Vagina (tissue), 2 donors: ENCODE data around the gene TGFBR2. TPM values are rescaled to one million over a fixed set of nuclear protein-coding genes. Genes with fewer than 3 reads are reported as not detected.

ENCODE experiments used
- DNase-seq, 2 donors: peaks; one replicate each; pipeline ENCODE4 v3.0.0-alpha.2; 2017; ENCODE audit errors: extremely low spot score in 2 of 2
- H3K27ac ChIP-seq: fragments of 200-600 bp; sonication (generic); one replicate; pipeline ENCODE4 v1.5.1; 2019
- H3K27me3 ChIP-seq: fragments of 200-600 bp; sonication (generic); one replicate; pipeline ENCODE4 v1.5.1; 2019
- H3K36me3 ChIP-seq, 2 donors: fragments of 200-600 bp; sonication (generic); one replicate each; pipeline ENCODE4 v1.5.1; 2017 to 2019
- H3K4me1 ChIP-seq: fragments of 200-600 bp; sonication (generic); one replicate; pipeline ENCODE4 v1.5.1; 2019
- H3K4me3 ChIP-seq, 2 donors: fragments of 200-600 bp; sonication (generic); 1 replicate in 1 of 2; 2 replicates in 1 of 2; pipeline ENCODE4 v1.5.1; 2016 to 2019
- H3K9me3 ChIP-seq: fragments of 200-600 bp; sonication (generic); one replicate; pipeline ENCODE4 v1.5.1; 2019
- CTCF ChIP-seq, 3 experiments: fragments of 450-650 bp in 2 of 3; fragments of 200-600 bp in 1 of 3; sonication (generic) in 1 of 3; IDR thresholded peaks; one replicate each; pipeline ENCODE4 v1.5.1; 2017 to 2019; ENCODE audit warnings: antibody characterized with exemption in 3 of 3, mild to moderate bottlenecking in 2 of 3, moderate library complexity in 2 of 3
- POLR2A ChIP-seq, 2 donors: fragments of 450-650 bp; IDR thresholded peaks; one replicate each; pipeline ENCODE4 v1.6.1; 2017; ENCODE audit warnings: antibody characterized with exemption in 2 of 2, mild to moderate bottlenecking in 2 of 2, moderate library complexity in 2 of 2
- POLR2AphosphoS5 ChIP-seq, 2 donors: sonication (generic); formaldehyde crosslinking; IDR thresholded peaks; one replicate each; pipeline ENCODE4 v1.9.0; 2017; ENCODE audit warnings: antibody characterized with exemption in 2 of 2, mild to moderate bottlenecking in 2 of 2, low read depth in 1 of 2; ENCODE audit not compliant: insufficient read depth in 1 of 2
- intact Hi-C: fragments of 100-400 bp; cut with DNase I; formaldehyde crosslinking; loops from one replicate; pipeline ENCODE4 v1.15.1; 2023
- total RNA-seq: library from RNA; depleted of rRNA; stranded (reverse); fragments of >200 nt; gene quantifications from one replicate; pipeline ENCODE4 v1.2.3, GENCODE V29; 2016

The TGFBR2 gene
- total RNA-seq, 1 donor from 2014 or later = 176 TPM

DNA sequence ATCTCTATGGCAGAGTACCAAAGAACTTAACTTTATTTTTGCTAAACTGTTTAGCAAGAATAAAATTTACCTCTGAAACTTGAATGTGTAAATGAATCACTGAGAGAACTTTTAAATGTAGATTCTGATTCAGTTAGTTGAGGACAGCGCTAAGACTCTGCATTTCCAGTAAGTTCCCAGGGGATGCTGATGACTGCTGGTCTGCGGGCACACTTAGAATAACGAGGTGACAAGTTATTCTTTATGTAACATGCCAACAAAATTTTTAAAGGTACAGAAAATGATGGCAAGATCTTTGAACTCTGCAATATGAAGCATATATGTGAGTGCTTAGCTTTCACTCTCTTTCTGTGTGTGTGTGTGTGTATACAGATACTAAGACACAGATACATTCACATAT, 56.4 kb downstream of the TGFBR2 start:
- no peak for DNase-seq
- no peak overlapping the region for H3K4me3 ChIP-seq
- H3K4me1 ChIP-seq = peaks cover 92% of the 10 kb centered on the region
- no peaks in the 10 kb centered on the region for H3K9me3 ChIP-seq
- TF ChIP-seq POLR2A (IDR thresholded peaks at IDR 0.05) = no peak
- no peak for TF ChIP-seq CTCF (IDR thresholded peaks at IDR 0.05)
- no peak for TF ChIP-seq POLR2AphosphoS5 (IDR thresholded peaks at IDR 0.05; ENCODE audit: insufficient read depth in 1 of 2, low read depth in 1 of 2)
- H3K27me3 ChIP-seq = no peaks in the 10 kb centered on the region
- no peaks in the 10 kb centered on the region for H3K36me3 ChIP-seq
- intact Hi-C loops = no loop called here
- no peak overlapping the region for H3K27ac ChIP-seq

DNA sequence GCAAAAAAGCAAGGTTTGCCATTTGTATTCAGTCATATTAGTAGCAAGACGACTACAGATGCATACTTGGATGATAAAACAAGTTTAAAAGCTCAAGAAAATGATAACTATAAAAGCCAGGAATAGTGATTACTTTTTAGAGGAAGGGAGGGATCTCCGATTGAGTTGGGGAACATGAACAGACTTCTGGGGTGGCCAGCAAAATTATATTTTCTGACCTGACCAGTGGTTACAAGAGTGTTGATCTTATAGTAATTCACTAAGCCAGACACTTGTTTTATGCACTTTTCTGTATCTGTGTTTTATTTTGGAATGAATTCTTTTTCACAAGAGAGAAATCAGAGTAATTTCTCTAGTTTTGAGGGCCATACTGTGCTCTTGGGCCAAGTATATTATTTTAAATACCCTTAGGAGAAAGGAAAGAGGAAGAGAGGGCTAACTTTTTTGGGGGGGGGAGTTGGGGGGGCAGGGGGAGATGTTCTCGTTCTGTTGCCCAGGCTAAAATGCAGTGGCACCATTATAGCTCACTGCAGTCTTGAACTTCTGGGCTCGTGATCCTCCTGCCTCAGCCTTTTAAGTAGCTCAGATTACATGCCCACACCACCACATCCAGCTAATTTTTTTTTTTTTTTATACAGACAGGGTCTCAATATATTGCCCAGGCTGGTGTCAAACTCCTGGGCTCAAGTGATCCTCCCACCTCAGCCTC, 57.3 kb downstream of the TGFBR2 start:
- Histone ChIP-seq H3K27ac (peak overlapping the region; percentile 6), H3K36me3 (no peaks in the 10 kb centered on the region), H3K4me1 (peaks cover 89% of the 10 kb centered on the region), H3K27me3 (no peaks in the 10 kb centered on the region), H3K9me3 (no peaks in the 10 kb centered on the region), H3K4me3 (no peak overlapping the region)
- intact Hi-C loops = no loop called here
- DNase-seq = no peak
- TF ChIP-seq POLR2AphosphoS5 (IDR thresholded peaks at IDR 0.05; ENCODE audit: insufficient read depth in 1 of 2, low read depth in 1 of 2) (no peak), CTCF (IDR thresholded peaks at IDR 0.05) (no peak), POLR2A (IDR thresholded peaks at IDR 0.05) (no peak)

DNA sequence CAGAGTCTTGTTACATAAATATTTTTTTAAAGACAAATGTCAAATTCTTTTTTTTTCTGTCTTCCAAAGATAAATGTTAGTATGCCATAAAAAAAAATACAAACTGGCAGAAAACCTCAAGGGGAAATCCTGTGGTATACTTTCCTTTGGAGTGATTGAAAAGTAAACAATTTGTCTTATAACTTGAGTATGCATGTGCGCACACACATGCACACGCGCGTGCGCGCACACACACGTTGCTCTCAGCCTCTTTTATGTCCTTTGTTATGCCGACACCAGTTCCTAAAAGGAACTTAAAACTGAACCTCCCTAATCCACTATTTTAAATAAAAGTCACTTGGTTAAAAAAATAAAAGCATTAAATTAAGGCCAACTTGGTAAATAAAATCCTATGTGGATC, 58.1 kb downstream of the TGFBR2 start:
- Histone ChIP-seq H3K27me3 (no peaks in the 10 kb centered on the region), H3K4me3 (no peak overlapping the region), H3K27ac (peak overlapping the region; percentile 30), H3K36me3 (no peaks in the 10 kb centered on the region), H3K4me1 (peaks cover 82% of the 10 kb centered on the region), H3K9me3 (no peaks in the 10 kb centered on the region)
- intact Hi-C loops = no loop called here
- no peak for DNase-seq
- TF ChIP-seq POLR2AphosphoS5 (IDR thresholded peaks at IDR 0.05; ENCODE audit: insufficient read depth in 1 of 2, low read depth in 1 of 2) (no peak), POLR2A (IDR thresholded peaks at IDR 0.05) (no peak), CTCF (IDR thresholded peaks at IDR 0.05) (no peak)

GRCh38 chr3:30664884-30665283, 58.5 kb downstream of the TGFBR2 start:
- Histone ChIP-seq H3K27ac (peak overlapping the region; percentile 30), H3K4me3 (no peak overlapping the region), H3K9me3 (no peaks in the 10 kb centered on the region), H3K36me3 (no peaks in the 10 kb centered on the region), H3K4me1 (peaks cover 78% of the 10 kb centered on the region), H3K27me3 (no peaks in the 10 kb centered on the region)
- intact Hi-C loops = no loop called here
- TF ChIP-seq POLR2A (IDR thresholded peaks at IDR 0.05) (no peak), POLR2AphosphoS5 (IDR thresholded peaks at IDR 0.05; ENCODE audit: insufficient read depth in 1 of 2, low read depth in 1 of 2) (peak in 1 of 2 donors; percentile 29)
- no peak for DNase-seq

GRCh38 chr3:30665539-30665938, 59.1 kb downstream of the TGFBR2 start:
- no peaks in the 10 kb centered on the region for H3K36me3 ChIP-seq
- intact Hi-C loops = no loop called here
- H3K27ac ChIP-seq = peak overlapping the region; percentile 30
- H3K27me3 ChIP-seq = no peaks in the 10 kb centered on the region
- TF ChIP-seq CTCF (IDR thresholded peaks at IDR 0.05) = no peak
- no peak for TF ChIP-seq POLR2AphosphoS5 (IDR thresholded peaks at IDR 0.05; ENCODE audit: insufficient read depth in 1 of 2, low read depth in 1 of 2)
- TF ChIP-seq POLR2A (IDR thresholded peaks at IDR 0.05) = no peak
- H3K4me1 ChIP-seq = peaks cover 71% of the 10 kb centered on the region
- H3K4me3 ChIP-seq = no peak overlapping the region
- no peak for DNase-seq
- H3K9me3 ChIP-seq = no peaks in the 10 kb centered on the region
